ENCODE data around the gene SMYD3.

DNA sequence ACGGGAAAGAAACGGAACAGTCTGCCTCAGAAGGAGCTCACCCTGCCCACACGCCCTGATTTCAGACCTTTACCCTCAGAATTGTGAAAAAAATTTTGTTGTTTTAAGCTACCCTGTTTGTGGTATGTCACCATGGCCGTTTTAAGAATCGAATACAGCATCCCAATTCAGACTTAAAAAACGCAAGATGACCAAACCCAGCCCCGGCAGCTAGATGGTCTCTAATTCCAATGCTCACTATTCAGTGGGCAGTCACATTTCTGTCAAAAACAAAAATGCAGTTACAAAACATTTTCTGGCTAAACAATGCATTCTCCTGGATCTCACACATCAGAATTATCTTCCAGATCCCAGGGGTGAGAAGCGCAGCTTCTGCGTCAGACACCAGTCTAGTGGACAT lies 527.5 kb downstream of the SMYD3 start:
- TF ChIP-seq, protein P1, sequence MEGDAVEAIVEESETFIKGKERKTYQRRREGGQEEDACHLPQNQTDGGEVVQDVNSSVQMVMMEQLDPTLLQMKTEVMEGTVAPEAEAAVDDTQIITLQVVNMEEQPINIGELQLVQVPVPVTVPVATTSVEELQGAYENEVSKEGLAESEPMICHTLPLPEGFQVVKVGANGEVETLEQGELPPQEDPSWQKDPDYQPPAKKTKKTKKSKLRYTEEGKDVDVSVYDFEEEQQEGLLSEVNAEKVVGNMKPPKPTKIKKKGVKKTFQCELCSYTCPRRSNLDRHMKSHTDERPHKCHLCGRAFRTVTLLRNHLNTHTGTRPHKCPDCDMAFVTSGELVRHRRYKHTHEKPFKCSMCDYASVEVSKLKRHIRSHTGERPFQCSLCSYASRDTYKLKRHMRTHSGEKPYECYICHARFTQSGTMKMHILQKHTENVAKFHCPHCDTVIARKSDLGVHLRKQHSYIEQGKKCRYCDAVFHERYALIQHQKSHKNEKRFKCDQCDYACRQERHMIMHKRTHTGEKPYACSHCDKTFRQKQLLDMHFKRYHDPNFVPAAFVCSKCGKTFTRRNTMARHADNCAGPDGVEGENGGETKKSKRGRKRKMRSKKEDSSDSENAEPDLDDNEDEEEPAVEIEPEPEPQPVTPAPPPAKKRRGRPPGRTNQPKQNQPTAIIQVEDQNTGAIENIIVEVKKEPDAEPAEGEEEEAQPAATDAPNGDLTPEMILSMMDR (IDR thresholded peaks at IDR 0.05; ENCODE audit: insufficient read depth, low read length, poor library complexity, severe bottlenecking): no peak
- TF ChIP-seq EZH2phosphoT487 (conservative IDR thresholded peaks at IDR 0.05; ENCODE audit: low read length): no peak
